HG03135 (cell line): Measurements from ENCODE around the gene SLC12A6.
"Not testable (repeated sequence)": the region's sequence is repeated elsewhere in the genome, so short reads cannot be mapped to it uniquely, and the experiment has no call there.

Experiments
- ATAC-seq: cut with Tn5 transposase; IDR thresholded peaks from one replicate; pipeline ENCODE4 v1.9.1; 2021; ENCODE audit warnings: mild to moderate bottlenecking, moderate library complexity; ENCODE audit not compliant: unreplicated experiment

Gene SLC12A6

GRCh38 chr15:34358367-34358766, 20.8 kb upstream of the SLC12A6 start:
- no peak for ATAC-seq

GRCh38 chr15:34357653-34358052, 20.1 kb upstream of the SLC12A6 start:
- ATAC-seq, result no peak

DNA sequence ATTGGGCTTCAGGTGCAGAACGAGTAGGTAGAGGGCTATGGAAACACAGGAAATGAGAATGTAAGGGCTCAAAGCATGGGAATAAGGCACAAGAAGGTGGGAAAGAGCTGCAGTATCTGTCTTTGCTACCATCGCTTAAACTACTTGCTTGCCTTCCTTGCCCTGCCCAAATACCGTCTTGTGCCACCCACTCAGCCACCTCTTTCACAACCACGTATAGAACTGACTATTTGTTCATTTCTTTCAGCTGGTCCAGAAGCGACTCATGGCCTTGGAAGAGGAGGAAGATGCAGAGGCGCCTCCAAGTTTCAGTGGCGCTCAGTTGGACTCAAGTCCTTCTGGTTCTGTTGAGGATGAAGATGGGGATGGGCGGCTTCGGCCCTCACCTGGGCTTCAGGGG, 17.7 kb upstream of the SLC12A6 start:
- no peak for ATAC-seq

- no peak for ATAC-seq
These were observed 16.7 kb upstream of the SLC12A6 start for GRCh38 chr15:34354286-34354685.

DNA sequence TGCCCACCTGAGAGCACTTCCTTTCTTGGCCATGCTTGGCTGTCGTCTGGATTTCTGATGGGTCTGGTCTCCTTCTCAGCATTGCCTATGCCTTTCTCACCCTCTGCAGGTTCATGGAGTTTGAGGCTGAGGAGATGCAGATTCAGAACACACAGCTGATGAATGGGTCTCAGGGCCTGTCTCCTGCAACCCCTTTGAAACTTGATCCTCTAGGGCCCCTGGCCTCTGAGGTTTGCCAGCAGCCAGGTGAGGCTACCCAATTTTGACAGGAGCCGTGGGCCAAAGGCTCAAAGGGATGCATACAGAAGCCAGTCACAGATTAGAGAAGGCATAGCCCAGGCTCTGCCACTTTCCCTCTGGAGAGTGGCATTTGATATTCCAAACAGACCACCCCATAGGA, 16.0 kb upstream of the SLC12A6 start:
- no peak for ATAC-seq

DNA sequence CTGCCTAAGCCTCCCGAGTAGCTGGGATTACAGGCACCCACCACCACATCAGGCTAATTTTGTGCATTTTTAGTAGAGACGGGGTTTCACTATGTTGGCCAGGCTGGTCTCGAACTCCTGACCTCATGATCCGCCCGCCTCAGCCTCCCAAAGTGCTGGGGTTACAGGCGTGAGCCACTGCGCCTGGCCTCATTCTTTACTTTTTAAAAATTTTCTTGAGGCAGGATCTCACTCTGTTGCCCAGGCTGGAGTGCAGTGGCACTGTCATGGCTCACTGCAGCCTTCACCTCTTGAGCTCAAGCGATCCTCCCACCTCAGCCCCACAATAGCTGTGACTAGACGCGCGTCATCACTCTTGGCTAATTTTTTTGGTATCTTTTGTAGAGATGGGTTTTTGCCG, 15.4 kb upstream of the SLC12A6 start:
- not testable (repeated sequence) for ATAC-seq

DNA sequence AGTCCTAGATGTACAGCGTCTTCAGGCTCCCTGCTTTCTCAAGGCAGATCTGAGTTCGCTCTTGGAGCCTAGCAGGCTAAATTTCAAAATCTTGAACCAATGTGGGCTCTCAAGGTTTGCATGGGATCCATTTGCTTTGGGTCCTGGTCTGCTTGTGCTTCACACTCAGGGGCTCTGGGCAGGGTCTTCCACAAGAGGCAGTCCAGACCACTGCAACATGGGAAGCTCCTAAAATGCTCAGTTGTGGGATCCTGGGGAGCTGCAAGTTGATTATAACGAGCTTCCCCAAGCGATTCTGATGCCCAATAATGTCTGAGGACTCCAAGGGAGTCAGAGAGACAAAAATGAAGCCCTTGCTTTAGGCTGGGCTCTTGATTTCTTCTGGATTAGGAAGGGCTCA, 12.2 kb upstream of the SLC12A6 start:
- no peak for ATAC-seq

DNA sequence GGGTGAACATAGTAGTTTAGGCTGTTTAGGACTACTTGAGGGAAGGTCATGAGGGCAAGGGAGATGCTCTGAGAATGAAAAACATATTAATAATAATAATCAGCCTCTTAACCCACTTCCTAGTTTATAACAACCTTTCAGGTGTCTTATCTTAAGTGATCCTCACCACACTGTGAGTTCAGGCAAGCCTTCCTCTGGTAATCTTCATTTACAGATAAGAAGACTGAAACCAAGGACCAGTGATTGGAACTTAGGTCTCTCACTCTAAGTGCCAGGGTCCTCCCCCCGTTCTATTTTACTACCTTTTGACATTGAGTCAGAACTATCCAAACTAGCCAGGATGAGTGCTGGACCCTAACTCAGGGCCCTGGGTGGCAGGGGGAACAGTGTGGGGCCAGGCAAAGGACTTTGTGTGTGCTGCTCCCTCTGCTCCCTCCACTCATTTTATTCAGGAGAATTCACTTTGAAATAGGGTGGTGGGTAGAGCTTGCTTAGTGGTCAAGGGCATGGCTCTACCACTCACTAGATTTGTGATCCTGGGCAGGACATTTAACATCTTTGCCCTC, 11.2 kb upstream of the SLC12A6 start:
- ATAC-seq, result no peak

GRCh38 chr15:34347951-34348638, 10.5 kb upstream of the SLC12A6 start:
- ATAC-seq, result no peak

GRCh38 chr15:34342737-34343575, 5.4 kb upstream of the SLC12A6 start, which contains the start of the genes NOP10 and NUTM1:
TSS of gene NOP10 (minus strand) at chr15:34343136. CDS start at chr15:34343073, 63 bp downstream.
TSS of gene NUTM1 (plus strand) at chr15:34343315. CDS start at chr15:34343697, 382 bp downstream.
- ATAC-seq, result peak; percentile 89

- not testable (repeated sequence) for ATAC-seq
These were observed 4.7 kb upstream of the SLC12A6 start for GRCh38 chr15:34342213-34342736.

DNA sequence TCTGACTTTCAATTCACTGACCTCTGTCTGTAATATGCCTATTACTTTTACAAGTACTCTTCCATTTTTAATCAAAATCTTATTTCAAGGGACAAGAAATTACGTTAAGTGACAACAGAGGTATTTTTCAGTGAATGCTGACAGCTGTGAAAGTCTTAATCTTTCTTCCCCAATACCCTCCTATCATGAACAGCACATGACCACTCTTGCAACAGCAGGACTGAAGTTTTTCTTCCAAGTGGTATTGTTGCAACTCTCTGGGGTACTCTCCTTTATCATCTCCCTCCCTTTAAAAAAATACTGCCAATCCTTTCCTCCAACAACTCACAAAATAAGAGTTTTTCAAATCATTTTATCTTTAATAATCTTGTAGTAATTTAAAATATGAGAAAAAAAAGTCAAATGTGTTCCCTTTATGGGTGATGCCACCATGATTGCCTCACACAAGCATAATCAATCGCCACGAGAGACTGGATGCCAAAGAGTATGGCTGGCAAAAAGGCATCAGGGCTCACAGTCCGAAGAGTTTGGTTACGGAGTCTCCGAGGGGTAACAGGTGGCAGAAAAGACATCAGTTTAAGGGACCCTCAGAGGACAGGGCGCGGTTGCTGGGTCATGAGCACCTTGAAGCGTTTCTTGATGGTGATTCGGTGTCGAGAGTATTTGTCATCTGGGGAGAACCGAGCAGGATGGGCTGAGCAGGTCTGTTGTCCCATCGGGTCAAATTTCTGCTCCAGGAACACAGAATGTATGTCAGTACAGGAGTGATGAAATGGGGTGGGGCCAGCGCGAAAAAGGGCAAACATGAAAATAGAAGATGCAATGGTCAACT, 4.0 kb upstream of the SLC12A6 start:
- no peak for ATAC-seq

DNA sequence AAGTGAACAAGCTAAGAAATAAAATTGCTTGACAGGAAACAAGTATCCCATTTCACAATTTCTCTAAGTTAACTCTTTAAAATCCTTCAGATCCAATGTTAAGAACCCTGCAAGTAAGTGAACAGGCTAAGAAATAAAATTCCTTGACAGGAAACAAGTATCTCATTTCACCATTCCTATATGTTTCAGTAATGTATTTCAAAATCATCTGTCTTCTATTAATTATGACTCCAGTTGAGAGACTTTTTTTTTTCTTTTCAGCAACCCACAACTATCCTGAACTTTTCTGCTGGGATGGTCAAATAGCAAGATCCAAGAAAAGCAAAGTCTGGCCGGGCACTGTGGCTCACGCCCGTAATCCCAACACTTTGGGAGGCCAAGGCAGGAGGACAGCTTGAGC, 2.4 kb upstream of the SLC12A6 start:
- no peak for ATAC-seq

DNA sequence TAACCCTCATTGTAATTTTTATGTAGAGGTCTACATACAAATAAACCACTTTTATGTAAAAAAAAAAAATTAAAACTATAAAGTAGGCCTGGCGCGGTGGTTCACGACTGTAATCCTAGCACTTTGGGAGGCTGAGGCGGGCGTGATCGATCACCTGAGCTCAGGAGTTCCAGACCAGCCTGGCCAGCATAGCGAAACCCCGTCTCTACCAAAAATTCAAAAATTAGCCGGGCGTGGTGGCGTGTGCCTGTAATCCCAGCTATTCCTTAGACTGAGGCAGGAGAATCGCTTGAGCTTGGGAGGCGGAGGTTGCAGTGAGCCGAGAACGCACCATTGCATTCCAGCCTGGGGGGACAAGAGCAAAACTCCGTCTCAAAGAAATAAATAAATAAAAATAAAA, 766 bp upstream of the SLC12A6 start:
- ATAC-seq, result no peak

DNA sequence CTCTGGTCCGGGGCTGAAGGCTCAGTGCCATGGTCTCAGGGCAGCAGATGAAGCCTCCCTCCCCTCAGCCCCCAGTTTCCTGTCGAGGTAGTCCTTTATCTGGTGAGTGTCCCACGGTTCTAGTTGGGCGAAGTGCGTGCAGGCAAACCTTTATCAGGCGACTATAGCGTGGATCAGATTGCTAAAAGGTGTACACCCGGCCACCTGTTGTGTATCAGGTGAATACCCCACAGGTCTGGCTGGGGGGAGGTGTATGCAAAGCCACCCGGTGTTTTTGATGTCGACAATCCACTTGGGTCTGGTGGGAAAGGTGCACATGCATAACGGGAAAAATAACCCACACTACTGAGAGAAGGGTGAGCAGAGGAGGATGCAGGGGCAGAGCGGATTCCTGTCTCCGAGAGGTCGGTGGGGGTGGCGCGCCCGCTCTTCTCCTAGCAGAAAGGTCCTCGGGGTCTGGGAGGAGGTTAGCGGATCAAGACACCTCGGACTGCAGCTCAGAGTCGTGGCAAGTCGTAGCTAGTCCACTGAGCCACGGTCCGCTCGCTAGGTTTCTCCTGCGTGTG, 507 bp downstream of the SLC12A6 start:
- peak; percentile 11 for ATAC-seq

DNA sequence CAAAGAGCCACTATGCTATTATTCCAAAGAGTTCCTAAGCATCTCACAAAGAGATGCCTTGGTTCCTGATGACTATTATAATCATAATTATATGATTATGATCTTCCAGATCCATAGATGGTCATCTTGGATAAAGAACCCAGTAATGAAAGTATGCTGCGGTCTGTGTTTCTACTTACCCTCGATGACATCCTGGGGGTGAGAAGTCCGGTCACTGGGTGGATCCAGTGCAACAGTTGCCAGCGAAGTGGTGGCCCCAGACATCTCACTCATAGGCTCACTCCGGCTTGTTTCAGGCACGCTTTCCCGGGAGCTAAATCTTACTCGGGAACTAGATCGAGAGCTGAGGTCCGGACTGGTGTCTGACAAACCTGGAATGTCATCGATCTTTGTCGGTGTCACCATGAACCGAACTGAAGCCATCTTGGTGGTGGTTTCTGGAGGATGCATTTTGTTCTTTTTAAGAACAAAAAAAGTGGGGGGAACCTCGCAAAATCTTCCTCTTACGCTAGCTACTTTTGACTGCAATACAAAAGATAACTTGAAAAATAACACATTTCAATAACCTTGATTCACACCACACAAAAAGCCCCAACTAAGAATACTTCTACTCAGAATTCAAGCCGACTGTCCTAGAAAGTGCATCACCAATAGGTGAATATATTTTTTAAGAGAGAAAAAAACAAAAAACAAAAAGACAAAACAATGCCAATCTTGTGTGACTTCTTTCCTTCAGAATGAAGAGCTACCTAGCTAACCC, 1.2 kb downstream of the SLC12A6 start:
- no peak for ATAC-seq

- no peak for ATAC-seq
These were observed 2.2 kb downstream of the SLC12A6 start for GRCh38 chr15:34335176-34336032.

DNA sequence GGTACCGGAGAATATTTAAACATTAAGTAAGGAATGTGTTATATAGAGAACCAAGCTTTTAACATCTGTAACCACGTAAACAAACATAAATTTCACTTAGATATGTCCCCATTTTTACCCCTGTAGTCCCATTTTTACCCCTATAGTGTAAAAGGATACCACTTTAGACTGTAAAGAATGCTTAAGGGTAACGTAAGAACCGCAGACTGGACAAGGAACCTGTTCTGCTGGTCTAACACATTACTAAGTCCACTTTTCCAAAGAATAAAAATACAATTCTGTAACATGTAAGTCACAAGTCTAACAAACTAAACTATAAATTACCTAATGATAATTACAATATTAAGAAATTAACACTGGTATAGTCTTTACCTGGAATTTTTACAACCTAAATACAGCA, 2.9 kb downstream of the SLC12A6 start:
- no peak for ATAC-seq
